SK-N-MC (cell line): ENCODE data around the gene TSKS.

Source experiments
- DNase-seq: peaks from one replicate; pipeline ENCODE4 v3.0.0-alpha.2; 2011; ENCODE audit warnings: low read depth, low spot score
- H3K27ac ChIP-seq: fragments of 200-600 bp; sonication (generic); 2 replicates; pipeline ENCODE4 v1.5.1; 2016; ENCODE audit warnings: mixed run types
- H3K36me3 ChIP-seq: fragments of 200-600 bp; sonication (generic); 2 replicates; pipeline ENCODE4 v1.6.1; 2017; ENCODE audit warnings: antibody characterized with exemption, low read length, mixed read lengths; ENCODE audit not compliant: insufficient read depth
- H3K4me3 ChIP-seq: fragments of 200-600 bp; sonication (generic); 2 replicates; pipeline ENCODE4 v1.5.1; 2016
- H3K9ac ChIP-seq: fragments of 200-600 bp; sonication (generic); 2 replicates; pipeline ENCODE4 v1.8.0; 2017; ENCODE audit warnings: mixed run types, mixed read lengths; ENCODE audit not compliant: insufficient read length
- H3K9me3 ChIP-seq: fragments of 200-600 bp; sonication (generic); 2 replicates; pipeline ENCODE4 v1.6.1; 2017; ENCODE audit warnings: low read depth, mild to moderate bottlenecking, antibody characterized with exemption, low read length, moderate library complexity, mixed read lengths
- EZH2 ChIP-seq: fragments of 200-600 bp; sonication (generic); IDR thresholded peaks from one replicate; pipeline ENCODE4 v1.6.1; 2017; ENCODE audit warnings: antibody characterized with exemption
- FOXP2 ChIP-seq: optimal IDR thresholded peaks from 2 replicates; pipeline ENCODE3; 2011; ENCODE audit warnings: mild to moderate bottlenecking, moderate library complexity; ENCODE audit not compliant: insufficient read depth; ENCODE audit errors: extremely low read length, control extremely low read depth
- POLR2AphosphoS5 ChIP-seq: IDR thresholded peaks from 2 replicates; pipeline ENCODE4 v1.6.1; 2012; ENCODE audit warnings: mild to moderate bottlenecking, low read depth, low read length, borderline replicate concordance

TSKS gene

GRCh38 chr19:49807058-49807903 is 44.2 kb upstream of the TSKS start:
- Histone ChIP-seq H3K9ac (no peak overlapping the region), H3K4me3 (no peak overlapping the region), H3K36me3 (peaks cover 22% of the 10 kb centered on the region; the same call in 1 of the 2 replicates), H3K9me3 (no peaks in the 10 kb centered on the region), H3K27ac (0 out of 2 replicates have a peak overlapping the region, but pooled peaks have one; percentile 9)
- no peak for DNase-seq
- TF ChIP-seq EZH2 = no peak
- no peak for TF ChIP-seq FOXP2
- TF ChIP-seq POLR2AphosphoS5 = no peak

GRCh38 chr19:49806620-49806959 is 43.5 kb upstream of the TSKS start:
- Histone ChIP-seq H3K9me3 (no peaks in the 10 kb centered on the region), H3K36me3 (peaks cover 22% of the 10 kb centered on the region; the same call in 1 of the 2 replicates)
- TF ChIP-seq POLR2AphosphoS5 (no peak), EZH2 (no peak), FOXP2 (no peak)

DNA sequence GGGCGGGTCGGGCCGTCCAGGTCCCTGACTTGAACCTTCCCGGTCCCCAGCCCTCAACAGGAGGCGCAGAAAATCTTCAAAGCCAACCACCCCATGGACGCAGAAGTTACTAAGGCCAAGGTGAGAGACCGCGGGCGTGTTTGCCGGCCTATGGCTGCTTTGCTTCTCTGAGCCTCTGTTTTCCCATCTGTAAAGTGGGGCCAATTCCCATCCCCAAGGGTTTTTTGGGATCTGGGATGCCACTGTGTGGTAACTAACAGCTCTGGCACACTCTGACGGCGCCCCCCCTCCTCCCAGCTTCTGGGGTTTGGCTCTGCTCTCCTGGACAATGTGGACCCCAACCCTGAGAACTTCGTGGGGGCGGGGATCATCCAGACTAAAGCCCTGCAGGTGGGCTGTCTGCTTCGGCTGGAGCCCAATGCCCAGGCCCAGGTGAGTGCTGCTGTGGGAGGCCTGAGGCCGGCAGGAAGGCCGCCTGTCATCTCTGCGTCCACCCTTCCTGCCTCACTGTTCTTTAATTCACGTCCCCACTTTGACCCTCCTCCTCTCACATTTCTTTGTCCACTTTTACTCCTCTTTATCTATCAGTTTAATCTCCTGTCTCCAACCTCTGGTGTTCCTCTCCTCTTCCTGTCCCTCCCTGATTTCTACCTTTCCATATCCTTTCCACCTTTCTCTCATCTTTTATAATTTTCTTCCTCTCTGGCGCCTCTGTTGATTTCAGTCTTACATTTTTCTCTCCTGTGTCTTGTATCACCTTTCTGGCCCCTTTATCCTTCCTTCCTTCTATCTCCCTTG is 42.9 kb upstream of the TSKS start:
- peaks cover 22% of the 10 kb centered on the region; the same call in 1 of the 2 replicates for H3K36me3 ChIP-seq
- no peak overlapping the region for H3K9ac ChIP-seq
- TF ChIP-seq POLR2AphosphoS5 (no peak; the same call in 1 of the 2 replicates), EZH2 (no peak), FOXP2 (no peak)
- no peaks in the 10 kb centered on the region for H3K9me3 ChIP-seq
- no peak overlapping the region for H3K27ac ChIP-seq
- DNase-seq = no peak
- no peak overlapping the region for H3K4me3 ChIP-seq

More at GRCh38 chr19:49806620-49806959, 43.5 kb upstream of the TSKS start:
- DNase-seq = no peak
- H3K4me3 ChIP-seq = no peak overlapping the region
- H3K27ac ChIP-seq = no peak overlapping the region
- no peak overlapping the region for H3K9ac ChIP-seq

GRCh38 chr19:49803529-49803856 is 40.4 kb upstream of the TSKS start:
- Histone ChIP-seq H3K4me3 (no peak overlapping the region), H3K36me3 (peaks cover 33% of the 10 kb centered on the region; the same call in 1 of the 2 replicates), H3K9ac (no peak overlapping the region), H3K27ac (no peak overlapping the region), H3K9me3 (no peaks in the 10 kb centered on the region)
- DNase-seq = no peak
- TF ChIP-seq FOXP2 (no peak), POLR2AphosphoS5 (no peak), EZH2 (no peak)

DNA sequence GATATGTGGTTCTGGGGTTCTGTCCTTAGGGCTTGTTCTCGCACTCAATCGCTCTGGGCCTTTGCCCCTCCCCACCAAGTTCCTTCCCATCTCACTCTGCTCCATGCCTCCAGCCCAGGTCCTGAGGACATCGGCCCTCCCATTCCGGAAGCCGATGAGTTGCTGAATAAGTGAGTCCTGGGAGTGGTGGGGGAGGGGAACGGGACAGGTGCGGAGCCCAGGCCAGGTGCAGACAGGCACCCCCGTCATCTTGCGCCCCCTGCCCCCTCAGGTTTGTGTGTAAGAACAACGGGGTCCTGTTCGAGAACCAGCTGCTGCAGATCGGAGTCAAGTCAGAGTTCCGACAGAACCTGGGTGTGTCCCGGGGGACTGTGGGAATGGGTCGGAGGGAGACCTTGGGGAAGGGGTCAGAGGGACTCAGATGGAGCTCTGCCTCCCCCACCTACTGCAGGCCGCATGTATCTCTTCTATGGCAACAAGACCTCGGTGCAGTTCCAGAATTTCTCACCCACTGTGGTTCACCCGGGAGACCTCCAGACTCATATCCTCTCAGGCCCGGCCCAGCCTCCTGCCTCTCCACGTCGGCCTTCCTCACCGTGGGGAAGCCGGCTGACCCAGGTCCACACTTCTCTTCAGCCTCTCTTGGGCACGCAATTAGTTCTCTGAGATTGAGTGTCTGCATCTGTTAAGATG is 39.9 kb upstream of the TSKS start:
- Histone ChIP-seq H3K27ac (no peak overlapping the region), H3K9ac (no peak overlapping the region), H3K36me3 (peaks cover 31% of the 10 kb centered on the region; the same call in 1 of the 2 replicates), H3K9me3 (no peaks in the 10 kb centered on the region), H3K4me3 (no peak overlapping the region)
- DNase-seq = no peak
- TF ChIP-seq FOXP2 (no peak), POLR2AphosphoS5 (no peak), EZH2 (no peak)

GRCh38 chr19:49801966-49802661 is 39.0 kb upstream of the TSKS start:
- Histone ChIP-seq H3K9ac (no peak overlapping the region), H3K4me3 (peak overlapping the region; percentile 68), H3K27ac (no peak overlapping the region), H3K9me3 (no peaks in the 10 kb centered on the region), H3K36me3 (peaks cover 33% of the 10 kb centered on the region; the same call in 1 of the 2 replicates)
- no peak for TF ChIP-seq POLR2AphosphoS5
- TF ChIP-seq EZH2 = no peak
- no peak for TF ChIP-seq FOXP2
- peak; percentile 32 for DNase-seq

DNA sequence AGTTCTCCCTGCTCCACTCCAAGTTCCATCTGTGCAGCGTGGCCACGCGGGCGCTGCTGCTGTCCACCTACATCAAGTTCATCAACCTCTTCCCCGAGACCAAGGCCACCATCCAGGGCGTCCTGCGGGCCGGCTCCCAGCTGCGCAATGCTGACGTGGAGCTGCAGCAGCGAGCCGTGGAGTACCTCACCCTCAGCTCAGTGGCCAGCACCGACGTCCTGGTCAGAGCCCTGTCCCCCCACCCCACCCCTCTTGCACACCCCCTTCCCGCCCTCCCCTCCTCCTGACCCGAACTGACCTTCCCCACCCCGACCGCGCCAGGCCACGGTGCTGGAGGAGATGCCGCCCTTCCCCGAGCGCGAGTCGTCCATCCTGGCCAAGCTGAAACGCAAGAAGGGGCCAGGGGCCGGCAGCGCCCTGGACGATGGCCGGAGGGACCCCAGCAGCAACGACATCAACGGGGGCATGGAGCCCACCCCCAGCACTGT is 38.3 kb upstream of the TSKS start:
- peaks cover 38% of the 10 kb centered on the region; the same call in 1 of the 2 replicates for H3K36me3 ChIP-seq
- no peaks in the 10 kb centered on the region for H3K9me3 ChIP-seq
- DNase-seq = no peak
- no peak overlapping the region for H3K27ac ChIP-seq
- H3K9ac ChIP-seq = no peak overlapping the region
- TF ChIP-seq FOXP2 = no peak
- no peak for TF ChIP-seq POLR2AphosphoS5
- TF ChIP-seq EZH2 = no peak
- H3K4me3 ChIP-seq = peak overlapping the region; percentile 68; the same call in 1 of the 2 replicates

DNA sequence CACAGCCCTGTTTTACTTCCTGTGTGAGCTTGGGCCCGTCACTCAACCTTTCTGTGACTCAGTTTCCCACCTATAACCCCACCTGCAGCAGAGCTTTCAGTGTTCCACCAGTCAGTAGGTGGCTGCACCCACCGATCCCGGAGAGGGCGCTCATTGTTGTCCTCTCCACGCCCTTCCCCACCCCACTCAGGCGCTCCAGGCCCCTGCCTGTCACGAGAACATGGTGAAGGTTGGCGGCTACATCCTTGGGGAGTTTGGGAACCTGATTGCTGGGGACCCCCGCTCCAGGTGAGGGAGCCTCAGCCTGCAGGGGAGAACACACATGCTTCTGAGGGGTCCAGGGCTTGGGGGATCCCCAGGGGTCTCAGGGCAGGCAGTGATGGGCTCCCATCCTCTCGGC is 37.7 kb upstream of the TSKS start:
- Histone ChIP-seq H3K27ac (no peak overlapping the region), H3K9ac (no peak overlapping the region), H3K4me3 (no peak overlapping the region), H3K9me3 (no peaks in the 10 kb centered on the region), H3K36me3 (peaks cover 45% of the 10 kb centered on the region; the same call in 1 of the 2 replicates)
- no peak for TF ChIP-seq POLR2AphosphoS5
- no peak for TF ChIP-seq EZH2
- TF ChIP-seq FOXP2 = no peak
- no peak for DNase-seq
